ENCODE results near the gene RARRES1. TPM values are rescaled to one million over a fixed set of nuclear protein-coding genes. Genes with fewer than 3 reads are reported as not detected.

The RARRES1 gene
- total and polyA plus RNA-seq, 2 experiments from 2014 or later: 0.10 to 0.82 TPM

DNA sequence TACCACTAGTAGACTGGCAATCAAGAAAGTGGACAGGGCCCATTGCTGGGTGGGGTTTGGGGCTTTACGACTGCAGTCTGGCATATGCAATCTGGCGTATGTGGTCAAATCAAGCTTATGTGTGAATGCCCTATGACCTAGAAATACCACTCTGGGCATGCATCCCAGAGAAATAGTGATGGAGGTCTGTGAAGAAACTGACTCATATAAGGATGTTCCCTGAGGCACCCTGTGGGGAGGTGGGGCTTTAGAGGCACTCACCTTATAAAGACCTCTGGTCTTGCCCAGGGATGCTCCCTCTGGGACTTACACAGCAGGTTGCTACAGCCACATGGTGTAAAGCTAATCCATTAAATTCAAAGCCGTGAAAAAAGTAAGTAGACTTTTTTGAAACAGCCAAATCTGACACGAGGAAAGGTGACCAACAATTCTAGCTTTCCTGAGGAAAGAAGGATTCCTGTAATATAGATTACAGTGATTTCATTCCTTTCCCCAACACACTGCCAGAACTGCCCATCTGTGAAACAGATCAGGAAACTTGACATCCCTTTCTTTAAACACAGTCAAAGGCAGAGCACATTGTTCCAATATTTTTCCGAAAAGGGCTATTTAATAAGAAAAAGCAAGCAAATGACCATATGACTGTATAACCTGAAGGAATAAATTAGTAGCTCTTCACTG is 13.6 kb downstream of the RARRES1 start (continued):
- TF ChIP-seq, protein P1, sequence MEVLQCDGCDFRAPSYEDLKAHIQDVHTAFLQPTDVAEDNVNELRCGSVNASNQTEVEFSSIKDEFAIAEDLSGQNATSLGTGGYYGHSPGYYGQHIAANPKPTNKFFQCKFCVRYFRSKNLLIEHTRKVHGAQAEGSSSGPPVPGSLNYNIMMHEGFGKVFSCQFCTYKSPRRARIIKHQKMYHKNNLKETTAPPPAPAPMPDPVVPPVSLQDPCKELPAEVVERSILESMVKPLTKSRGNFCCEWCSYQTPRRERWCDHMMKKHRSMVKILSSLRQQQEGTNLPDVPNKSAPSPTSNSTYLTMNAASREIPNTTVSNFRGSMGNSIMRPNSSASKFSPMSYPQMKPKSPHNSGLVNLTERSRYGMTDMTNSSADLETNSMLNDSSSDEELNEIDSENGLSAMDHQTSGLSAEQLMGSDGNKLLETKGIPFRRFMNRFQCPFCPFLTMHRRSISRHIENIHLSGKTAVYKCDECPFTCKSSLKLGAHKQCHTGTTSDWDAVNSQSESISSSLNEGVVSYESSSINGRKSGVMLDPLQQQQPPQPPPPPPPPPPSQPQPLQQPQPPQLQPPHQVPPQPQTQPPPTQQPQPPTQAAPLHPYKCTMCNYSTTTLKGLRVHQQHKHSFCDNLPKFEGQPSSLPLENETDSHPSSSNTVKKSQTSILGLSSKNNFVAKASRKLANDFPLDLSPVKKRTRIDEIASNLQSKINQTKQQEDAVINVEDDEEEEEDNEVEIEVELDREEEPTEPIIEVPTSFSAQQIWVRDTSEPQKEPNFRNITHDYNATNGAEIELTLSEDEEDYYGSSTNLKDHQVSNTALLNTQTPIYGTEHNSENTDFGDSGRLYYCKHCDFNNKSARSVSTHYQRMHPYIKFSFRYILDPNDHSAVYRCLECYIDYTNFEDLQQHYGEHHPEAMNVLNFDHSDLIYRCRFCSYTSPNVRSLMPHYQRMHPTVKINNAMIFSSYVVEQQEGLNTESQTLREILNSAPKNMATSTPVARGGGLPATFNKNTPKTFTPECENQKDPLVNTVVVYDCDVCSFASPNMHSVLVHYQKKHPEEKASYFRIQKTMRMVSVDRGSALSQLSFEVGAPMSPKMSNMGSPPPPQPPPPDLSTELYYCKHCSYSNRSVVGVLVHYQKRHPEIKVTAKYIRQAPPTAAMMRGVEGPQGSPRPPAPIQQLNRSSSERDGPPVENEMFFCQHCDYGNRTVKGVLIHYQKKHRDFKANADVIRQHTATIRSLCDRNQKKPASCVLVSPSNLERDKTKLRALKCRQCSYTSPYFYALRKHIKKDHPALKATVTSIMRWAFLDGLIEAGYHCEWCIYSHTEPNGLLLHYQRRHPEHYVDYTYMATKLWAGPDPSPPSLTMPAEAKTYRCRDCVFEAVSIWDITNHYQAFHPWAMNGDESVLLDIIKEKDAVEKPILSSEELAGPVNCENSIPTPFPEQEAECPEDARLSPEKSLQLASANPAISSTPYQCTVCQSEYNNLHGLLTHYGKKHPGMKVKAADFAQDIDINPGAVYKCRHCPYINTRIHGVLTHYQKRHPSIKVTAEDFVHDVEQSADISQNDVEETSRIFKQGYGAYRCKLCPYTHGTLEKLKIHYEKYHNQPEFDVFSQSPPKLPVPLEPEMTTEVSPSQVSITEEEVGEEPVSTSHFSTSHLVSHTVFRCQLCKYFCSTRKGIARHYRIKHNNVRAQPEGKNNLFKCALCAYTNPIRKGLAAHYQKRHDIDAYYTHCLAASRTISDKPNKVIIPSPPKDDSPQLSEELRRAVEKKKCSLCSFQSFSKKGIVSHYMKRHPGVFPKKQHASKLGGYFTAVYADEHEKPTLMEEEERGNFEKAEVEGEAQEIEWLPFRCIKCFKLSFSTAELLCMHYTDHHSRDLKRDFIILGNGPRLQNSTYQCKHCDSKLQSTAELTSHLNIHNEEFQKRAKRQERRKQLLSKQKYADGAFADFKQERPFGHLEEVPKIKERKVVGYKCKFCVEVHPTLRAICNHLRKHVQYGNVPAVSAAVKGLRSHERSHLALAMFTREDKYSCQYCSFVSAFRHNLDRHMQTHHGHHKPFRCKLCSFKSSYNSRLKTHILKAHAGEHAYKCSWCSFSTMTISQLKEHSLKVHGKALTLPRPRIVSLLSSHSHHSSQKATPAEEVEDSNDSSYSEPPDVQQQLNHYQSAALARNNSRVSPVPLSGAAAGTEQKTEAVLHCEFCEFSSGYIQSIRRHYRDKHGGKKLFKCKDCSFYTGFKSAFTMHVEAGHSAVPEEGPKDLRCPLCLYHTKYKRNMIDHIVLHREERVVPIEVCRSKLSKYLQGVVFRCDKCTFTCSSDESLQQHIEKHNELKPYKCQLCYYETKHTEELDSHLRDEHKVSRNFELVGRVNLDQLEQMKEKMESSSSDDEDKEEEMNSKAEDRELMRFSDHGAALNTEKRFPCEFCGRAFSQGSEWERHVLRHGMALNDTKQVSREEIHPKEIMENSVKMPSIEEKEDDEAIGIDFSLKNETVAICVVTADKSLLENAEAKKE (CRISPR knock-in tag; IDR thresholded peaks at IDR 0.05): no peak

DNA sequence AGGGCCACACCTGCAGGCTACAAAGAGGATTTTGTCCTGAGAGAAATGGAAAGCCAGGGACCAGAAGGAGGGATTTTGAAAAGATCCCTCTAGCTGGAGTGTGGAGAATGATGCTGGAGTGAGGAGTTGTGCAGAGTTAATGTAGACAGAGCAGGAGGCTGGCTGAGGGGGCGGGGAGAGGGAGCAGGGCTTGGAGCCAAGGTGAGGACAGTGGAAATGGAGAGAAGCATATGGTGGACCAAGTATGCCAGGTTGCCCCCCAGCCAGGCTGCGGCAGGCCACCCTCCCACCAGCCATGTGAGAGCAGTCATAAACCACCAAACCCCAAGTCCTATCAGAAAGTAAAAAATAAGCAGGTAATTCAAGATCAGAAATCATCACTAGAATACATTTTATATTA is 14.7 kb downstream of the RARRES1 start:
- Histone ChIP-seq H3K4me3 (no peak overlapping the region), H3K27ac (ENCODE audit: low read depth) (no peak overlapping the region), H4K20me1 (replicated peaks; ENCODE audit: insufficient read depth) (no peaks in the 10 kb centered on the region; the same call in 1 of the 2 replicates), H3K9me2 (ENCODE audit: insufficient read depth) (no peaks in the 10 kb centered on the region), H3K4me2 (no peak overlapping the region), H3K79me2 (replicated peaks; ENCODE audit: insufficient read depth) (no peaks in the 10 kb centered on the region), H3K4me1 (ENCODE audit: insufficient read depth) (no peaks in the 10 kb centered on the region), H2AFZ (no peak overlapping the region), H3K27me3 (ENCODE audit: insufficient read depth) (no peaks in the 10 kb centered on the region), H3K36me3 (ENCODE audit: insufficient read depth) (no peaks in the 10 kb centered on the region), H3F3A (replicated peaks; ENCODE audit: low read depth) (no peaks in the 10 kb centered on the region)
- peaks cover 14% of the 10 kb centered on the region for H3K36me3 Mint-ChIP-seq (ENCODE audit: low read depth)
- peaks cover 4% of the 10 kb centered on the region for H3K27me3 Mint-ChIP-seq (ENCODE audit: insufficient read depth, low read depth, poor library complexity)
- H3K27ac Mint-ChIP-seq: peak overlapping the region; percentile 21; the same call in 1 of the 2 replicates
- no peak overlapping the region for H3K4me3 Mint-ChIP-seq
- peaks cover 15% of the 10 kb centered on the region; the same call in 2 of the 3 replicates for H3K4me1 Mint-ChIP-seq
- H3K9me3 Mint-ChIP-seq: no peaks in the 10 kb centered on the region
- DNase-seq (ENCODE audit: low spot score): no peak
- no peak for ATAC-seq
- TF ChIP-seq, protein P2, sequence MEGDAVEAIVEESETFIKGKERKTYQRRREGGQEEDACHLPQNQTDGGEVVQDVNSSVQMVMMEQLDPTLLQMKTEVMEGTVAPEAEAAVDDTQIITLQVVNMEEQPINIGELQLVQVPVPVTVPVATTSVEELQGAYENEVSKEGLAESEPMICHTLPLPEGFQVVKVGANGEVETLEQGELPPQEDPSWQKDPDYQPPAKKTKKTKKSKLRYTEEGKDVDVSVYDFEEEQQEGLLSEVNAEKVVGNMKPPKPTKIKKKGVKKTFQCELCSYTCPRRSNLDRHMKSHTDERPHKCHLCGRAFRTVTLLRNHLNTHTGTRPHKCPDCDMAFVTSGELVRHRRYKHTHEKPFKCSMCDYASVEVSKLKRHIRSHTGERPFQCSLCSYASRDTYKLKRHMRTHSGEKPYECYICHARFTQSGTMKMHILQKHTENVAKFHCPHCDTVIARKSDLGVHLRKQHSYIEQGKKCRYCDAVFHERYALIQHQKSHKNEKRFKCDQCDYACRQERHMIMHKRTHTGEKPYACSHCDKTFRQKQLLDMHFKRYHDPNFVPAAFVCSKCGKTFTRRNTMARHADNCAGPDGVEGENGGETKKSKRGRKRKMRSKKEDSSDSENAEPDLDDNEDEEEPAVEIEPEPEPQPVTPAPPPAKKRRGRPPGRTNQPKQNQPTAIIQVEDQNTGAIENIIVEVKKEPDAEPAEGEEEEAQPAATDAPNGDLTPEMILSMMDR (conservative IDR thresholded peaks at IDR 0.05; ENCODE audit: low read depth in 2 of 2): no peak
- TF ChIP-seq ZNF331 (CRISPR knock-in tag; IDR thresholded peaks at IDR 0.05; ENCODE audit: low read depth): no peak
- no peak for TF ChIP-seq ZNF114 (CRISPR knock-in tag; IDR thresholded peaks at IDR 0.05)
- TF ChIP-seq CREB1 (CRISPR knock-in tag; IDR thresholded peaks at IDR 0.05; ENCODE audit: low read depth): no peak
- no peak for TF ChIP-seq POLR2AphosphoS5 (IDR thresholded peaks at IDR 0.05; ENCODE audit: low read depth)
- TF ChIP-seq EZH2phosphoT487 (IDR thresholded peaks at IDR 0.05; ENCODE audit: unreplicated experiment): no peak
- TF ChIP-seq, protein P3, sequence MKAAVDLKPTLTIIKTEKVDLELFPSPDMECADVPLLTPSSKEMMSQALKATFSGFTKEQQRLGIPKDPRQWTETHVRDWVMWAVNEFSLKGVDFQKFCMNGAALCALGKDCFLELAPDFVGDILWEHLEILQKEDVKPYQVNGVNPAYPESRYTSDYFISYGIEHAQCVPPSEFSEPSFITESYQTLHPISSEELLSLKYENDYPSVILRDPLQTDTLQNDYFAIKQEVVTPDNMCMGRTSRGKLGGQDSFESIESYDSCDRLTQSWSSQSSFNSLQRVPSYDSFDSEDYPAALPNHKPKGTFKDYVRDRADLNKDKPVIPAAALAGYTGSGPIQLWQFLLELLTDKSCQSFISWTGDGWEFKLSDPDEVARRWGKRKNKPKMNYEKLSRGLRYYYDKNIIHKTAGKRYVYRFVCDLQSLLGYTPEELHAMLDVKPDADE (IDR thresholded peaks at IDR 0.05): no peak
- no peak for TF ChIP-seq NANOG (IDR thresholded peaks at IDR 0.05; ENCODE audit: borderline replicate concordance)
- TF ChIP-seq EZH2 (IDR thresholded peaks at IDR 0.05; ENCODE audit: low read depth, unreplicated experiment): no peak
- TF ChIP-seq, protein P4, sequence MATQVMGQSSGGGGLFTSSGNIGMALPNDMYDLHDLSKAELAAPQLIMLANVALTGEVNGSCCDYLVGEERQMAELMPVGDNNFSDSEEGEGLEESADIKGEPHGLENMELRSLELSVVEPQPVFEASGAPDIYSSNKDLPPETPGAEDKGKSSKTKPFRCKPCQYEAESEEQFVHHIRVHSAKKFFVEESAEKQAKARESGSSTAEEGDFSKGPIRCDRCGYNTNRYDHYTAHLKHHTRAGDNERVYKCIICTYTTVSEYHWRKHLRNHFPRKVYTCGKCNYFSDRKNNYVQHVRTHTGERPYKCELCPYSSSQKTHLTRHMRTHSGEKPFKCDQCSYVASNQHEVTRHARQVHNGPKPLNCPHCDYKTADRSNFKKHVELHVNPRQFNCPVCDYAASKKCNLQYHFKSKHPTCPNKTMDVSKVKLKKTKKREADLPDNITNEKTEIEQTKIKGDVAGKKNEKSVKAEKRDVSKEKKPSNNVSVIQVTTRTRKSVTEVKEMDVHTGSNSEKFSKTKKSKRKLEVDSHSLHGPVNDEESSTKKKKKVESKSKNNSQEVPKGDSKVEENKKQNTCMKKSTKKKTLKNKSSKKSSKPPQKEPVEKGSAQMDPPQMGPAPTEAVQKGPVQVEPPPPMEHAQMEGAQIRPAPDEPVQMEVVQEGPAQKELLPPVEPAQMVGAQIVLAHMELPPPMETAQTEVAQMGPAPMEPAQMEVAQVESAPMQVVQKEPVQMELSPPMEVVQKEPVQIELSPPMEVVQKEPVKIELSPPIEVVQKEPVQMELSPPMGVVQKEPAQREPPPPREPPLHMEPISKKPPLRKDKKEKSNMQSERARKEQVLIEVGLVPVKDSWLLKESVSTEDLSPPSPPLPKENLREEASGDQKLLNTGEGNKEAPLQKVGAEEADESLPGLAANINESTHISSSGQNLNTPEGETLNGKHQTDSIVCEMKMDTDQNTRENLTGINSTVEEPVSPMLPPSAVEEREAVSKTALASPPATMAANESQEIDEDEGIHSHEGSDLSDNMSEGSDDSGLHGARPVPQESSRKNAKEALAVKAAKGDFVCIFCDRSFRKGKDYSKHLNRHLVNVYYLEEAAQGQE (IDR thresholded peaks at IDR 0.05; ENCODE audit: unreplicated experiment): no peak
- TF ChIP-seq STAT1 (IDR thresholded peaks at IDR 0.05; ENCODE audit: unreplicated experiment): no peak
- no peak for TF ChIP-seq JUNB (IDR thresholded peaks at IDR 0.05; ENCODE audit: unreplicated experiment)

All from GM23338 (cell line).